ENCODE measurements around the gene CCDC141. TPM values are rescaled to one million over a fixed set of nuclear protein-coding genes. Genes with fewer than 3 reads are reported as not detected.
A peak's percentile ranks its signal among the peaks of the same experiment; 100 is the strongest.

CCDC141 gene, protein sequence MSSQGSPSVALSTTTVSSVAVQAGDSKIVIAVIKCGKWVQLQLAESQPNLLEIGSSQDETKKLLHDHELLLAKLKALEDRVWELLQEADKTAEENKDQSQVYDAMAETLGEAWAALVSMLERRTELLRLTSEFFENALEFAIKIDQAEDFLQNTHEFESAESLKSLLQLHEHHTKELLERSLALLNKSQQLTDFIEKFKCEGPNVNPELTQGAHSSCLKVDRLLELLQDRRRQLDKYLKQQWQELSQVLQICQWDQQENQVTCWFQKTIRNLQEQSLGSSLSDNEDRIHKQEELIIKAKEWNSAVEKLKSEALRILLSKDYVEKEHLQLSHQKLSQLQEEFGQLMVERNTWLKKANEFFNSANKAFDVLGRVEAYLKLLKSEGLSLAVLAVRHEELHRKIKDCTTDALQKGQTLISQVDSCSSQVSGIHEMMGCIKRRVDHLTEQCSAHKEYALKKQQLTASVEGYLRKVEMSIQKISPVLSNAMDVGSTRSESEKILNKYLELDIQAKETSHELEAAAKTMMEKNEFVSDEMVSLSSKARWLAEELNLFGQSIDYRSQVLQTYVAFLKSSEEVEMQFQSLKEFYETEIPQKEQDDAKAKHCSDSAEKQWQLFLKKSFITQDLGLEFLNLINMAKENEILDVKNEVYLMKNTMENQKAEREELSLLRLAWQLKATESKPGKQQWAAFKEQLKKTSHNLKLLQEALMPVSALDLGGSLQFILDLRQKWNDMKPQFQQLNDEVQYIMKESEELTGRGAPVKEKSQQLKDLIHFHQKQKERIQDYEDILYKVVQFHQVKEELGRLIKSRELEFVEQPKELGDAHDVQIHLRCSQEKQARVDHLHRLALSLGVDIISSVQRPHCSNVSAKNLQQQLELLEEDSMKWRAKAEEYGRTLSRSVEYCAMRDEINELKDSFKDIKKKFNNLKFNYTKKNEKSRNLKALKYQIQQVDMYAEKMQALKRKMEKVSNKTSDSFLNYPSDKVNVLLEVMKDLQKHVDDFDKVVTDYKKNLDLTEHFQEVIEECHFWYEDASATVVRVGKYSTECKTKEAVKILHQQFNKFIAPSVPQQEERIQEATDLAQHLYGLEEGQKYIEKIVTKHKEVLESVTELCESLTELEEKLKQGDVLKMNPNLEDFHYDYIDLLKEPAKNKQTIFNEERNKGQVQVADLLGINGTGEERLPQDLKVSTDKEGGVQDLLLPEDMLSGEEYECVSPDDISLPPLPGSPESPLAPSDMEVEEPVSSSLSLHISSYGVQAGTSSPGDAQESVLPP (N-terminal part only)
- total RNA-seq (2022), result 11.5 and 16.6 TPM in 2 replicates
- percentile 68 among the genes with signal in this experiment for Bru-seq, nascent RNA
- percentile 63 among the genes with signal in this experiment for BruChase-seq, experiment 1, labeled RNA remaining after a 2-hour chase
- percentile 60 among the genes with signal in this experiment for BruChase-seq, experiment 2, labeled RNA remaining after a 6-hour chase
- long read RNA-seq, partial matches to known transcripts, result 5 of 6 reads
- long read RNA-seq, other reads (novel, unspliced or antisense), result 1 of 6 reads

DNA sequence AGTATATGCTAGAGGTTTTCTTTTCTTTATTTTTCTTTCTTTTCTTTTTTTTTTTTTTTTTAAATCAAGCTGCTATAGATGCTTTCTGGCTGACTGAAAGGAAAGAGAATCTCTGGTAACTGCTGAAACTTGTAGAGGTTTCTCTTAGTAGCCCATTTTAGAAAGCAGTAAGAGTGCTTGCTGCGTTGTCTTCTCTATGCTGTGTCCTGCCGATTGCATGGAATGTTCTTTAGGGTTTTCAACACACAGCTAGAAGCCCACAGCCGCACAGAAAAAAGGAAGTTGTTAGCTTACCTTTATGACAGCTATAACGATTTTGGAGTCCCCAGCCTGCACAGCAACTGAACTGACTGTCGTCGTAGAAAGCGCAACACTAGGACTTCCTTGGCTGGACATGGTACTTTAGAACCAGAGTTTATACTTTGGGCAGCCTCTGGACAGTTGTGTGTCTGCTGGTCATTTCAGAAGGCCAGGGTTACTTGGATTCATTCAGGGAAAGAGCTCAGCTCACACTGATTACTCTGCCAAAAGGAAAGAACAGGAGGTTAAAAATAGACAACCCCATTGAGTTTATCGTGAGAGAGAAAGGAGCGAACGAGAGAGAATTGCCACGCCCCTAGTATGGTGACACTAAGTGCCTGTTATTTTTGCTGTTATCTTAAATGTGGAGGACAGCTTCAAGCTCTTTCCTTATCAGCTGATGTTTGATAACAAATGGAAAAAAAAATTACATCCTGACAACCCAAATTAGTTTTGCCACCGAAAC lies at the start of gene CCDC141:
TSS of gene CCDC141 (minus strand) at position 592 of the 766 bp plus-strand sequence. CDS start at position 396, 196 bp downstream.
- Mint-ChIP-seq H3K27me3 (ENCODE audit: insufficient read depth, unreplicated experiment) (no peaks in the 10 kb centered on the region), H3K36me3 (ENCODE audit: insufficient read depth, unreplicated experiment) (no peaks in the 10 kb centered on the region), H3K27ac (ENCODE audit: unreplicated experiment) (peak within 1 kb of the TSS; percentile 87), H3K9me3 (ENCODE audit: unreplicated experiment) (no peaks in the 10 kb centered on the region), H3K4me1 (ENCODE audit: low read depth, unreplicated experiment) (peaks cover 6% of the 10 kb centered on the region), H3K4me3 (ENCODE audit: unreplicated experiment) (peak within 1 kb of the TSS; percentile 88)
- ChIA-PET CTCF (interaction anchor here (1.0 kb wide), 1 partner anchor 80 kb away, joined by 6 read pairs; no protein-coding TSS in a partner anchor), POLR2A (interaction anchor here (0.5 to 1.4 kb wide), 2 partner anchors 9 to 169 kb away, joined by 4 read pairs; no protein-coding TSS in a partner anchor)
- Histone ChIP-seq H3K4me1 (peaks cover 26% of the 10 kb centered on the region), H3K36me3 (ENCODE audit: control insufficient read depth, insufficient read depth, low read length) (no peaks in the 10 kb centered on the region; the same call in 1 of the 2 replicates), H3K27me3 (replicated peaks; ENCODE audit: control insufficient read depth, insufficient read depth, low read length) (no peaks in the 10 kb centered on the region), H3K9me3 (no peaks in the 10 kb centered on the region), H3K4me3 (ENCODE audit: low read depth, low read length) (peak within 1 kb of the TSS; percentile 40)
- peak; percentile 73 to 78 for DNase-seq
- intact Hi-C loops (cut with micrococcal nuclease; ENCODE audit: unreplicated experiment), result loop anchor here (1.0 to 5.0 kb wide), 3 partner anchors 9 to 78 kb away; no protein-coding TSS in a partner anchor
- TF ChIP-seq CTCF (IDR thresholded peaks at IDR 0.05; ENCODE audit: insufficient read depth in 1 of 2, low read depth in 1 of 2, low read length in 1 of 2, severe bottlenecking in 1 of 2, unreplicated experiment in 1 of 2), result no peak
- TSS peak; percentile 71 for BruUV-seq (replicated peaks)

GRCh38 chr2:179098080-179098689 lies 48.2 kb upstream of the CCDC141 start:
- Mint-ChIP-seq H3K27me3 (ENCODE audit: insufficient read depth, unreplicated experiment) (no peaks in the 10 kb centered on the region), H3K27ac (ENCODE audit: unreplicated experiment) (no peak overlapping the region), H3K36me3 (ENCODE audit: insufficient read depth, unreplicated experiment) (no peaks in the 10 kb centered on the region), H3K4me3 (ENCODE audit: unreplicated experiment) (no peak overlapping the region), H3K9me3 (ENCODE audit: unreplicated experiment) (no peaks in the 10 kb centered on the region), H3K4me1 (ENCODE audit: low read depth, unreplicated experiment) (no peaks in the 10 kb centered on the region)
- Histone ChIP-seq H3K27me3 (replicated peaks; ENCODE audit: control insufficient read depth, insufficient read depth, low read length) (no peaks in the 10 kb centered on the region), H3K4me3 (ENCODE audit: low read depth, low read length) (no peak overlapping the region), H3K9me3 (0 out of 2 replicates have a peak, but pooled peaks cover 3% of the 10 kb centered on the region), H3K36me3 (ENCODE audit: control insufficient read depth, insufficient read depth, low read length) (no peaks in the 10 kb centered on the region), H3K4me1 (no peaks in the 10 kb centered on the region)
- DNase-seq, result no peak
- TF ChIP-seq CTCF (IDR thresholded peaks at IDR 0.05; ENCODE audit: insufficient read depth in 1 of 2, low read depth in 1 of 2, low read length in 1 of 2, severe bottlenecking in 1 of 2, unreplicated experiment in 1 of 2), result no peak
- BruUV-seq (replicated peaks), result no TSS peak
- intact Hi-C loops (cut with micrococcal nuclease; ENCODE audit: unreplicated experiment), result no loop called here
- POLR2A ChIA-PET, result no interaction called here
- CTCF ChIA-PET, result no interaction called here

All from Caco-2 (cell line).